PC-3 (cell line): ENCODE data around the gene CCM2. TPM values are rescaled to one million over a fixed set of nuclear protein-coding genes. Genes with fewer than 3 reads are reported as not detected.

ENCODE experiments used
- ATAC-seq: fragments of 200-7000 bp; cut with Tn5 transposase; 2 replicates; pipeline ENCODE4 v1.9.1; 2020; ENCODE audit warnings: mild to moderate bottlenecking, moderate library complexity
- BruUV-seq: library from RNA; stranded (reverse); fragments of 400-500 nt; replicated peaks from 2 replicates; lab custom pipeline; 2021; lab: Mats Ljungman, UMichigan
- CTCF ChIA-PET: fragments of 300-600 bp; sonication (Branson Sonifier 250); formaldehyde crosslinking; loops from one replicate; lab custom pipeline; 2022; ENCODE audit warnings: antibody characterized with exemption; lab: Charles Lee
- POLR2A ChIA-PET: fragments of 300-600 bp; sonication (Branson Sonifier 250); formaldehyde crosslinking; loops from one replicate; lab custom pipeline; 2022; ENCODE audit warnings: antibody characterized with exemption; ENCODE audit not compliant: unreplicated experiment; lab: Charles Lee
- DNase-seq: peaks from one replicate; pipeline ENCODE4 v3.0.0-alpha.2; 2015
- H2AFZ ChIP-seq: fragments of 300-600 bp; sonication (generic); 2 replicates; pipeline ENCODE4 v1.6.0; 2016; ENCODE audit warnings: antibody characterized with exemption, low read length
- H3F3A ChIP-seq: fragments of 300-600 bp; sonication (generic); one replicate; pipeline ENCODE4 v1.6.0; 2017; ENCODE audit warnings: antibody characterized with exemption, low read length, control low read depth, mild to moderate bottlenecking; ENCODE audit not compliant: unreplicated experiment
- H3K27ac ChIP-seq: fragments of 300-600 bp; sonication (generic); 2 replicates; pipeline ENCODE4 v1.5.1; 2016; ENCODE audit warnings: mild to moderate bottlenecking, low read length
- H3K27me3 ChIP-seq: fragments of 300-600 bp; sonication (generic); 2 replicates; pipeline ENCODE4 v1.6.1; 2016; ENCODE audit warnings: low read length, mixed read lengths
- H3K36me3 ChIP-seq: fragments of 300-600 bp; sonication (generic); 2 replicates; pipeline ENCODE4 v1.6.1; 2016; ENCODE audit warnings: low read depth, mixed run types, low read length, mixed read lengths
- H3K4me1 ChIP-seq: fragments of 300-600 bp; sonication (generic); 2 replicates; pipeline ENCODE4 v1.5.1; 2016; ENCODE audit warnings: low read length; ENCODE audit not compliant: insufficient read depth
- H3K4me2 ChIP-seq: fragments of 300-600 bp; sonication (generic); 2 replicates; pipeline ENCODE4 v1.6.0; 2016; ENCODE audit warnings: low read length
- H3K4me3 ChIP-seq: fragments of 300-600 bp; sonication (generic); 2 replicates; pipeline ENCODE4 v1.5.1; 2016; ENCODE audit warnings: mild to moderate bottlenecking, low read length, mixed read lengths
- H3K79me2 ChIP-seq: fragments of 300-600 bp; sonication (generic); 2 replicates; pipeline ENCODE4 v1.6.1; 2017; ENCODE audit warnings: low read length, mixed read lengths
- H3K9ac ChIP-seq: fragments of 300-600 bp; sonication (generic); 2 replicates; pipeline ENCODE4 v1.6.0; 2016; ENCODE audit warnings: mild to moderate bottlenecking, low read length
- H3K9me2 ChIP-seq: fragments of 300-600 bp; sonication (generic); replicated peaks from 2 replicates; pipeline ENCODE4 v1.6.1; 2016; ENCODE audit warnings: mixed run types, low read length, mixed read lengths
- H3K9me3 ChIP-seq: fragments of 300-600 bp; sonication (generic); 2 replicates; pipeline ENCODE4 v1.6.1; 2016; ENCODE audit warnings: low read length, mixed read lengths
- H4K20me1 ChIP-seq: fragments of 300-600 bp; sonication (generic); 2 replicates; pipeline ENCODE4 v1.6.1; 2016; ENCODE audit warnings: low read length, mixed read lengths
- EZH2 ChIP-seq: fragments of 300-600 bp; sonication (generic); IDR thresholded peaks from one replicate; pipeline ENCODE4 v1.6.1; 2017; ENCODE audit warnings: antibody characterized with exemption, mild to moderate bottlenecking, low read length; ENCODE audit not compliant: unreplicated experiment
- EZH2phosphoT487 ChIP-seq: fragments of 300-600 bp; sonication (generic); IDR thresholded peaks from 2 replicates; pipeline ENCODE4 v1.6.1; 2018; ENCODE audit warnings: mild to moderate bottlenecking, antibody characterized with exemption, low read length, borderline replicate concordance
- intact Hi-C: fragments of 100-400 bp; cut with micrococcal nuclease; formaldehyde crosslinking; loops from 2 replicates; pipeline ENCODE4 v1.9.0; 2023
- total RNA-seq: library from RNA; depleted of rRNA; stranded (reverse); fragments of >200 nt; gene quantifications from 2 replicates; pipeline ENCODE4 v1.2.3, GENCODE V29; 2014
- TF ChIP-seq, protein P1 (sequence below): fragments of 300-600 bp; sonication (generic); conservative IDR thresholded peaks from 2 replicates; pipeline ENCODE4 v1.5.1; 2017; ENCODE audit warnings: antibody characterized with exemption, low read depth, mild to moderate bottlenecking, low read length

CCM2 gene
- total RNA-seq, 1 experiment from 2014 or later: 56.6 TPM

DNA sequence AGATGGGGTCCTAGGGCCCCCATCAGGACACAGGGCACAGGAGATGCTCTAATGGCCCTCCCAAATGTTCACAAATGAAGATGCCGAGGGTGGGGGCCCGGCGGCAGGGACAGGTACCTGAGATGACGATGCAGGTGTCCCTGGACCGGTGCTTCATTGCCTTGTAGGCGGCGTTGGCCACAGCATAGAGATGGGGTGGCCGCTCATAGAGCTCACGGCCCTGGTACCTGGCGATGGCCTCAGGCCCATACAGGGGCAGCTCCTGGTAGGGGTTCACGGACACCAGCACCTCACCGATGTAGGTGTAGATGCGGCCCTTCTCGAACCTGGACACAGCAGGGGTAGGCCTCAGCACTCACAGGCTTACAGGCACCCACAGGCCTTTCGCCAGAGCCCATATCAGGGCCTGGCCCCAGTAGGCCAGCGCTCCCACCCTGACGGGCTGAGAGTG is 23.2 kb upstream of the CCM2 start:
- POLR2A ChIA-PET: no interaction called here
- no peak overlapping the region for H3K4me3 ChIP-seq
- no TSS peak for BruUV-seq
- no peak overlapping the region for H2AFZ ChIP-seq
- TF ChIP-seq EZH2 (no peak), EZH2phosphoT487 (no peak)
- TF ChIP-seq, protein P1, sequence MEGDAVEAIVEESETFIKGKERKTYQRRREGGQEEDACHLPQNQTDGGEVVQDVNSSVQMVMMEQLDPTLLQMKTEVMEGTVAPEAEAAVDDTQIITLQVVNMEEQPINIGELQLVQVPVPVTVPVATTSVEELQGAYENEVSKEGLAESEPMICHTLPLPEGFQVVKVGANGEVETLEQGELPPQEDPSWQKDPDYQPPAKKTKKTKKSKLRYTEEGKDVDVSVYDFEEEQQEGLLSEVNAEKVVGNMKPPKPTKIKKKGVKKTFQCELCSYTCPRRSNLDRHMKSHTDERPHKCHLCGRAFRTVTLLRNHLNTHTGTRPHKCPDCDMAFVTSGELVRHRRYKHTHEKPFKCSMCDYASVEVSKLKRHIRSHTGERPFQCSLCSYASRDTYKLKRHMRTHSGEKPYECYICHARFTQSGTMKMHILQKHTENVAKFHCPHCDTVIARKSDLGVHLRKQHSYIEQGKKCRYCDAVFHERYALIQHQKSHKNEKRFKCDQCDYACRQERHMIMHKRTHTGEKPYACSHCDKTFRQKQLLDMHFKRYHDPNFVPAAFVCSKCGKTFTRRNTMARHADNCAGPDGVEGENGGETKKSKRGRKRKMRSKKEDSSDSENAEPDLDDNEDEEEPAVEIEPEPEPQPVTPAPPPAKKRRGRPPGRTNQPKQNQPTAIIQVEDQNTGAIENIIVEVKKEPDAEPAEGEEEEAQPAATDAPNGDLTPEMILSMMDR: no peak
- no peaks in the 10 kb centered on the region for H3K9me3 ChIP-seq
- H3K27me3 ChIP-seq: no peaks in the 10 kb centered on the region
- no peak overlapping the region for H3K27ac ChIP-seq
- H3K36me3 ChIP-seq: no peaks in the 10 kb centered on the region
- no peaks in the 10 kb centered on the region for H3K4me1 ChIP-seq
- intact Hi-C loops: no loop called here
- H4K20me1 ChIP-seq: no peaks in the 10 kb centered on the region
- no peak overlapping the region for H3K9ac ChIP-seq
- no peak for DNase-seq
- H3F3A ChIP-seq: no peaks in the 10 kb centered on the region
- H3K9me2 ChIP-seq: no peaks in the 10 kb centered on the region
- H3K79me2 ChIP-seq: no peaks in the 10 kb centered on the region
- no peak overlapping the region for H3K4me2 ChIP-seq
- ATAC-seq: no peak
- CTCF ChIA-PET: interaction anchor here (0.5 kb wide), 1 partner anchor 23 kb away, joined by 6 read pairs; no protein-coding TSS in a partner anchor

DNA sequence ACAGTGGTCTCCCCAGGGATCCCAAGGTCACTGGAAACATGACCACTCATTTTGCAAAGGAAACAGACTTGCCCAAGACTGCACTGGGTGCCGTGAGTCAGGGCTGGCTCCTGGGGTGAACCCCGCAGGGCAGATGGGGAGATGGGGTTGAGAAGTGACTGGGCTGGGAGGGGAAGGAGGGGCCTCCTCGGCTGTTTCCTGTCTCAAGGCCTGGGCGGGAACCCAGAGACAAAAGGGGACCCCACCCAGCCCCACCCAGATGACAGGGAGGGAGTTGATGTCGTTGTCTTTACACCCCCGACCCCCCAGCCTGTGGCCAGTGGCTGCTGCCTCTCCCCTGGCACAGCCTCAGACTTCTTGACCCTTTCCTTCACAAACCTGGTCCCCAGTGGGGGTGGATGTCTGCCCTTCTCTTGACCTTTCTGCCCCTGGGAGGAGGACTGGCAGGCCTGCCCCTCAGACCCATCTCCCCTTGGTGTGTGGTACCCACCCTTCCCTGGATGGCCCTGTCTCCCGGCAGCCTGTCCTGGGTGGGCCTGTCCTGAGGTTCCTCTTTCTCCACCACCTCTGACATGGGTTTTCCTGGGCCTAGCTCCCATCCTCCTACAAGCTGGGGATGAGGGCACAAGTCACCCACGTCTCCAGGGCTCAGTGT is 22.6 kb upstream of the CCM2 start:
- Histone ChIP-seq H2AFZ (no peak overlapping the region), H3K36me3 (peaks cover 1% of the 10 kb centered on the region), H3K27ac (no peak overlapping the region), H3K4me3 (no peak overlapping the region), H3K4me2 (no peak overlapping the region), H3K4me1 (no peaks in the 10 kb centered on the region), H3K27me3 (no peaks in the 10 kb centered on the region), H3K9me3 (no peaks in the 10 kb centered on the region), H4K20me1 (peaks cover under 1% of the 10 kb centered on the region; the same call in 1 of the 2 replicates), H3K9ac (no peak overlapping the region), H3K79me2 (no peaks in the 10 kb centered on the region), H3F3A (peaks cover under 1% of the 10 kb centered on the region), H3K9me2 (no peaks in the 10 kb centered on the region)
- ATAC-seq (no peak), DNase-seq (no peak)
- POLR2A ChIA-PET: no interaction called here
- TF ChIP-seq, protein P1: no peak
- TF ChIP-seq EZH2phosphoT487 (no peak), EZH2 (no peak)
- intact Hi-C loops: no loop called here
- no TSS peak for BruUV-seq
- CTCF ChIA-PET: interaction anchor here (0.5 kb wide), 1 partner anchor 22 kb away, joined by 6 read pairs; no protein-coding TSS in a partner anchor

DNA sequence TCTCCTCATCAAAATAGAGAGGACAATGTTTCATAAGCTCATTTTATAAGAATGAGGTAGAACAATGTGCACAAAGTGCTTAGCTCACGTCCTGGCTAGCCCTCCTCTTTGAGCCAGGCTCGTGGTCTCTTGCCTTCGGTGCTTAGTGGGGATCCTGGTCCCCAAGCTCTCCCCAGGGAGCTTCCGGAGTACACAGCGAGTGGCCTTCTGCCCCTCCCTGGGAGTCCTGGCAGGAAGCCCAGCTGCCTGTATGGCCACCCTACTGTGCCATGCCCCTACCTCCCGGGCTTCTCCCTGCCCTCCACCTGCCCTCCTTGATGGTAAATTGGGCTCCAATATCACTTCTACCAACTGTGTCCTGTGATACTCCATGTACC is 22.1 kb upstream of the CCM2 start:
- Histone ChIP-seq H3K9ac (no peak overlapping the region), H3K27me3 (no peaks in the 10 kb centered on the region), H3K9me2 (no peaks in the 10 kb centered on the region), H3F3A (peaks cover 5% of the 10 kb centered on the region), H2AFZ (no peak overlapping the region), H3K4me1 (no peaks in the 10 kb centered on the region), H3K27ac (no peak overlapping the region), H3K4me2 (no peak overlapping the region), H4K20me1 (peaks cover 5% of the 10 kb centered on the region; the same call in 1 of the 2 replicates), H3K9me3 (no peaks in the 10 kb centered on the region), H3K4me3 (no peak overlapping the region), H3K79me2 (no peaks in the 10 kb centered on the region), H3K36me3 (peaks cover 6% of the 10 kb centered on the region)
- POLR2A ChIA-PET: no interaction called here
- DNase-seq: no peak
- ATAC-seq: no peak
- CTCF ChIA-PET: no interaction called here
- intact Hi-C loops: no loop called here
- TF ChIP-seq EZH2 (no peak), EZH2phosphoT487 (no peak)
- TF ChIP-seq, protein P1: no peak
- BruUV-seq: no TSS peak
